ENCODE data around the gene AFG3L2.

AFG3L2 gene

GRCh38 chr18:12281861-12282260 is 95.2 kb downstream of the AFG3L2 start:
- no peak for DNase-seq
- Histone ChIP-seq H3K9me3 (no peaks in the 10 kb centered on the region), H3K4me1 (no peaks in the 10 kb centered on the region), H3K4me3 (ENCODE audit: low read depth, low read length) (no peak overlapping the region), H3K27me3 (no peaks in the 10 kb centered on the region), H3K36me3 (no peaks in the 10 kb centered on the region)
- TF ChIP-seq CTCF (IDR thresholded peaks at IDR 0.05; ENCODE audit: low read depth, low read length) = no peak

GRCh38 chr18:12279781-12280531 is 97.1 kb downstream of the AFG3L2 start:
- TF ChIP-seq CTCF (IDR thresholded peaks at IDR 0.05; ENCODE audit: low read depth, low read length) = no peak
- no peaks in the 10 kb centered on the region for H3K9me3 ChIP-seq
- DNase-seq = no peak
- H3K27me3 ChIP-seq = no peaks in the 10 kb centered on the region
- no peak overlapping the region for H3K4me3 ChIP-seq (ENCODE audit: low read depth, low read length)
- no peaks in the 10 kb centered on the region for H3K36me3 ChIP-seq
- no peaks in the 10 kb centered on the region for H3K4me1 ChIP-seq

Measured in BE2C (cell line).